ENCODE data around the gene MYO5B. TPM values are rescaled to one million over a fixed set of nuclear protein-coding genes. Genes with fewer than 3 reads are reported as not detected.
"Not testable (repeated sequence)": the region's sequence is repeated elsewhere in the genome, so short reads cannot be mapped to it uniquely, and the experiment has no call there.

Gene MYO5B
- polyA plus RNA-seq, 4 donors, result 23.8 to 28.4 (median 27.0) TPM

DNA sequence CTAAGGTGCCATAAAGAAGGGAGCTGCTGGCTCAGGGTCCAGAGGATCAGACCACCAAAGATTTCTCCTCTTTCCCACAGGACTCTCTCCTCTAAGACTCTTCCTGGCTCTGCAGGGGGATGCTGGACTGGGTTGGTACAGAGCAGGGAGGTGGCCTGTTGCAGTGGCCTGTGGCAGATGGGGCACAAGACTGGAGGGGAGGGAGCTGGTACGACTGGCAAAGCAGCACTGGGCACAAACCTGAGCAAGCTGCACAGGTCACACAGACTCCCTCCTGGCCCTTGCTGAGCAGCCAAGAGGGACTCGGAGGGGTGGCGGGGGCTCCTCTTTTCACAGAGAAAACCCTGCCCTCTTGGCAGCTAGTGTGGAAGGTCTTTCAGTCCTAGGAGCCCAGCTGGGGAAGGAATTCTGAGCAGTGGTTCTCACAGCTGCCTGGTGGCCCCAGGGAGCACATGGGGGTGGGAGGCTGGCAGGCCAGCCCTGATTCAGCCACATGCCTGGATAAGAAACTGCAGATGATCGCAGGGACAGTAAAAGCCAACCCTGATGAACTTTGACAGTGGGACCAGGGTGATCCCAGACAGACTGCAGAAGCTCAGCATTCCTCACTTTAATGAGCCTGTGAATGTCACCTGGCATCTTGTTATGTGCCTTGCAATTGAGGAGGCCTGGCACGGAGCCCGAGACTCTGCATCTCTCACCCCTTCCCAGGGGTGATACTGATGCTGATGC is 349.2 kb downstream of the MYO5B start:
- DNase-seq (ENCODE audit: low read depth in 4 of 4, low spot score in 2 of 4), result no peak

DNA sequence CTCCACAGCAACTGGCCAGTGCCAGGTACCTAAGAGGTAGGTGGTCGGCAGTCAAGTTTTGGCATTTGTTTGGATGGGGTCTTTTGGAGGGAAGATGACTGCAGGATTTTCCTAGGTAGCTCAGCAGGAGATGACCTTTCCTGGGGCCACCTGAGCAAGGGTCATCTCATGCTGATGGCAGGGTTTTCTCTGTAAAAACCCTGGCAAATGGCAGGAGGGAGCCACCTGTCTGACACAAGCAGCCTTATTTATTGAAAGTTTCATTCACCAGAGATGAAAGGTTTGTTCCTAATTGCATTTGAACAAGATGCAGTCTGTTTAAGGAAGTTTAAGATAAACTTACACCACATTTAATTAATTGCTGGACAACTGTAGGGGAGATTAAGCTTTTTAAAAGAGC is 350.0 kb downstream of the MYO5B start:
- DNase-seq (ENCODE audit: low read depth in 4 of 4, low spot score in 2 of 4), result no peak

DNA sequence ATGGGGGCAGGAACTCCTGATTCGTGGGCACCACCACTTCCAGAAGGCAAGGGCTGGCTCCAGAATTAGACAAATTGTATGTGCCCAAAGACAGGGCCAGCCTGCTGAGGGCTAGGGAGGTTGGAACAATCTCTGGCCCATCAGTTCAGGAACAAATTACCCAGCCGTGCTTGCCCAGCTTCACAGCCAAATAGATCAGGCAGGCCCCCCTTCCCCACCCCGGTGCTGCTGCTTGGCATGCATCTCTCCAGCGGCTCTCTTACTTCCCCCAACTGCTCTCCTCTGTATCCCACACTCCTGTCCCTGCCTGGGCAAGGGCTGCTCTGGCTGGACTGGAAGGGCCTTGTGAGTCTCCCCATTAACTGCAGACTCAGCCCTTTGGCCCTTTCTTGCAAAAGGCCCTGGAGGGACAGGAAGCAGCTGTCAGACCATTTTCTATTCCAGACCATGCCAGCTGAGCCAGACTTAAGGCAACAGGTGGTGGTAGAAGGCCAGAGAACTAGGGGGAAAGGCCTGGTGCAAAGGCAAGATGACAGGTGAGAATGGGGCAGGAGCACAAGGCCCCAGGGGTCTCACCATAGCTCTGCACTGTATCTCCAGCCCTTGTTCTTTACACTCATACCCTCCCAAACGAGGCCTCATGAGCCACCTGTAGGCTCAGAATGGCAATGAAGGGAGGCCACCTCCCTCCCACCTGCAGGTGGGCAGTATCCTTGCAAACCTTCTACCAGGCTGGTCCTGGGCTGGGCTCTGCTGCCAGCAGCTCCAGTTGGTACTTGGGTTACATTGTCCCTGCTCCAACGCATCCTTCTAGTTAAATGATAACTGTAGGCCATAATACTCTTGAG is 350.9 kb downstream of the MYO5B start:
- DNase-seq (ENCODE audit: low read depth in 4 of 4, low spot score in 2 of 4), result no peak

DNA sequence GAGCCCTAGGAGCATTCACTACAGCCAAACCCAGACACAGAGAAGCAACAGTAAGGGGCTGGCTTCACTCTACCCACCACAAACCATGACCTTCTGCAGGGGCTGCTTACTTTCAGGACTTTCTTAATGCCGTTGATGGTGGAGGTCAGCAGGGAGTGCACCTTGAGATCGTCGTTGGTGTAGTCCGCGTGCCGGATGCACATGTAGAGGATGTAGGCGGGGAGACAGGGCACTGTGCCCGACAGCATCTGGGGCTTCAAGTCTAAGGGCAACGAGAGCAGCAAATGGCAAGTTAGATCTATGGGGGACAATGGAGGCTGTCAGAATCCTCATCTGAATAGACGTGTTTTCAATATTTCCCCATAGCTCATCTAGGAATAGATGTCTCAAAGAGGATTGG is 351.8 kb downstream of the MYO5B start:
- DNase-seq (ENCODE audit: low read depth in 4 of 4, low spot score in 2 of 4), result no peak

- DNase-seq (ENCODE audit: low read depth in 4 of 4, low spot score in 2 of 4), result no peak
These were observed 352.3 kb downstream of the MYO5B start for GRCh38 chr18:49842656-49843055.

DNA sequence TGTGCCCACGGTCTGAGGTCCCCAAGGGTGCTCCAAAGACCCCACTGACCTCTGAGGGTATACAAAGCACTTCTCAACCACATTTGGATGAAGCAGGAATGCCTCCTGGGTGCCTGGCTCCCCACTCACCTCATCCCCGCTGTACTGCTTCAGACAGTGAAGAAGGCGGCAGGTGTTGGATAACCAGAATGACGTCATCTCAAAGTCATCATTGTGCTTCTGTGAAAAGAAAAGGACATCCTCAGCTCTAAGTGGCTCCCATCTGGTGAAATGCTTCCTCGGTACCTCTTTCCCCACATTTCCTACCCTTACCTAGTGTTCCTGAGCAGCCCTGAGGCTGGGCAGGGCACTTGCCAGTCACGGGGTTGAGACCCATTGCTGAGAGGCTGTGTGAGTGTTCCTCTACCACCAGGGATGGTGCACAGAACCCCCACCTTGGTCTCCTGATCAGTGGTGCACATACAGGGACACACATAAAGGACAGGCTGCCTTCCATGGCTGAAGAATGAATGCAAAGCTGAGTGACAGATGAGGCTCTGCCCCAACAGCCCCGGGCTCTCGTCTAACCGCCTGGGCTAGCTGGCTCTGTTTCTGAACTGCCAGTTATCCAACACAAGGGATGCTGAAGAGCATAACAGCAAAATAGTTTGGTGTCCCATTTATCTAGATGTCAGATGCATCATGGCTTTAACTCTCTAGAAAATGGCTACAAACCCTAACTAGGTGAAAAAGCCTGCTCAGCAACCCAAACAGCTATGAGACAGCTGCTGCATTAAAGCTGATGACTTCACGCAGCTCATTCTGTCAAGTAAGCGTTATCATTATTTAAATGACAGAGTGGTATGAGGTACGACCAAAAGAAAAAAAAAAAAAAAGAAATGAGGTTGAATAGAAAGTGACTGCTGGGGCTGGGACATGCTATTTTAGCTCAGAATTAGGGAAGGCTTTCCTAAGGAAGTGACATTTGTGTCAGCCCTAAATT is 353.4 kb downstream of the MYO5B start:
- no peak for DNase-seq (ENCODE audit: low read depth in 4 of 4, low spot score in 2 of 4)

DNA sequence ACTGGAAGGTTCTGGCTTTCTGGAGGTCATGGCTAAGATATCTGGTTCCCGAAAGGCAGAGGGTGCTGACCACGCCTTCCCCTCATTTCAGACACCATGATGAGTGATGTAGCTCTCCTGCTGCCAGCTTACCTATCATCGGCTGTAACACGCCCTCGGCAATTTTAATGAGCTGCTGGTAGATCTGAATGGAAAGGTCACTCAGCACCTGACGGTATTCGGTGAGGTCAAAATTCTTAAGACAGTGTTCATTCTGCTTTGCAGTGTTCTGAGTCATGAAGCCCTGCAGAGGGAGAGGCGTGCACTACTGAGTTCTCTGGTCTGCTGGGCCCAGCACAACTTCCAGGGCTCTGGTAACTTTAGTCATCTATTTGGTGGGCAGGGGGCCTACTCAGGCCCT is 355.9 kb downstream of the MYO5B start:
- DNase-seq (ENCODE audit: low read depth in 4 of 4, low spot score in 2 of 4), result no peak

DNA sequence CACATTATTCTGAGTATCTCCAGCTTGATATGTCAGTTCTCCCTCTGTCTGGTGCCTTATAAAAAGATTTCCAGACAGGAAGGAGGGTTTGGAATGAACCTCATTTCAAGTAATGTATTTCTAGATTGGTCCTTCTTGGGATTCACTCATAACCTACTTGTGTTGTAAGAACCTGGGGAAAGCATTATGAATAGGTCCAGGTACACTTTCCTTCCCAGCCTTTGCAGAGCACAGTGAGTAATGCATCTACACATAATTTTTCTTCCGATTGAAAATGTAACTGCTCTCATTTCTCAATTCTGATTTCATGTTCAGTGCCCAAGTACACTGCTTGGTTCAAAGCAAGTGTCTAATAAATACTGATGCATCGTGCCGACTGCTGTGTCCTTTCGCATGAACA is 356.6 kb downstream of the MYO5B start:
- no peak for DNase-seq (ENCODE audit: low read depth in 4 of 4, low spot score in 2 of 4)

DNA sequence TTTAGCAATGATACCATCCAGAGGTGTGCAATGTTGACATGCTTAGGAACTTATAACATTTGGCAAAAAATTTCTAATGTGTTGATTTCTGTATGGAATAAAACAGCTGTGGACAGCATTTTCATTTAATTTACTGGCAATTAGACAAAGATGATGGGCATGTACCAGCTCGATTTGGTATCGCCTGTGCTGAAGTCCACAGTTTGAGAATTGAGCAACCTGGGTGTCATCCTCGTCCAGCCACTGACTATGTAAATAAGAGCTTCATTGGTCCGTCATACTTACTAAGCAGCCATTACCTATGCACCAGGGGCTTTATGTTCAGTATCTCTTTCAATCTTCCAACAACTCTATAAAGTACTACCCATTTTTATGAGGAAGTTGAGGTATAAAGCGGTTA is 357.1 kb downstream of the MYO5B start:
- no peak for DNase-seq (ENCODE audit: low read depth in 4 of 4, low spot score in 2 of 4)

DNA sequence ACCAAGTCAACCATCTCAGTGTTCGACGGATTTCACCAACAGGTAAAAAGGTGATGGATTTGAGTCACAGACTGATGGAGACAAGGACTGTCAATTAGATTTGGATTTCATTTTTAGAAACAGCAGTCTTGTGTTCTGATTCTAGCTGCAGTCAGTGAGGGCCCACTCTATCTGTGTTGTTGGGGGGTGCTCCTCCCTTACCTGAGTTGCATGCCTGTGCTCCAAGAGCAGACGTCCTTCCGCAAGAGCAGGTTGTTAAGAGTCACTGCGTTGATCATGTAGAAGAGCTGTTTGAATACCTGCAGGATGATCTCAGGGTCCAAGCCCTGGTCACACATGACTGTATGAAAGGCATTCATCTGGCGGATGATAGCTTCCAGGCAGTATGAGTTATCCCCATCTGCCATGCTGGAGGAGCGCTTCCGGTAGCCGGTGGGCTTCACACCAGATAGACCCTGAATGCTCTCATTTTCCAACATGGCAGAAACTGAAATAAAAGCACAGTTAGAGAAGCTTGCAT is 357.6 kb downstream of the MYO5B start:
- not testable (repeated sequence) for DNase-seq (ENCODE audit: low read depth in 4 of 4, low spot score in 2 of 4)

DNA sequence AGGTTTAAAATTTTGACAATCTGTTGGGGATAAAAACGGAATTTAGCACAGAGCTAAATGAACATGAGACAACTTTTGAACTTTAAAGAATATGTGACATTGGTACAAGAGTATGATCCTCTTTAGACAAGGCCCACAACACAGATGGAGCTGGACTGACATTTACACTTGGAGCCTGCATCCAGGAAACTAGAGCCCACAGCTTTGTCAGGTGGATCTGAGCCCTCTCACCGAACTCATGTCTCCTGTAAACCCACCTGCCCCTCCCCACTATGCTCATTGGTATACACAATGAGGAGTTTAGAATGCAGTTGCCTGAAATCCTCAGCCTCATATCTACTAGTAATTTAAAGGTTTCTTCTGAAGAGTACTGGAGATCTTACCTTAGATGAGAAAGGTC is 359.5 kb downstream of the MYO5B start:
- DNase-seq (ENCODE audit: low read depth in 4 of 4, low spot score in 2 of 4), result no peak

DNA sequence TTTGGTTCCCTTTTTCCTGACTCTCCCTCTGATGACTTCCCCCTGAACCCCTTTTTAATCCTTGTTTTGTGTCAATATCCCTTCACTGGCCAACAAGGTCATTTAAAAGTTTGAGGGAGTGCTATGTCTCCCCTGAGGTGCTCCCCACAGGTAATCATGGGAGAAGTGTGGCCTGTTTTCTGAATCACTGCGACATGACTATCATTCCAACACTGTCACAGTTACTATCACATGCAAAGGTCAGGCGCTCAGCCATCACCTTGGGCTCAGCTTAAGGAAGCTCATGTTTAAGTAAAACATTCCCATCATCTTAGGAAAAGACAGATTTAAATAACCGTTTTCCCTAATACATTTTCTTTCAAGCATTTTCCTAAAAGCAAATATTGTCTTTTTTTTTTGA is 360.7 kb downstream of the MYO5B start:
- no peak for DNase-seq (ENCODE audit: low read depth in 4 of 4, low spot score in 2 of 4)

GRCh38 chr18:49833814-49834213 is 361.1 kb downstream of the MYO5B start:
- DNase-seq (ENCODE audit: low read depth in 4 of 4, low spot score in 2 of 4), result no peak

DNA sequence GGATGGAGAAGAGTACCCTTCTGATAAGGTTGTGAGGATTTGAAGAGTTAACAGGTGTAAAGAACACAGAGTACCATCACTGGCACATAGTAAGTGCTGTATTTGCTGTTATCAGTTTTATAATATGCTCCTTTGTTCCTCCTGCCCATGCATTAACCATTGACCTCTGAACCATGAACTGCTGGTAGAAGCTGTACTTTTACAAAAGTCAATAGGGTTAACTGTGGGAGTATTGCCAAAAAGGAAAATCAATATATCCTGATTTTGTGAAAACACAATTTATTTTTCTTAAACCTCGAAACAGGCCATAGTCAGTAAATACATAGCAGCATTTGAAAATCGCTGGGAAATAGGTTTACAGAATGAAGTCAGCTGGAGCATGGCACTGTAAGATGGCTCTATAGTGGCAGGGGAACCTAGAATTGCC is 362.7 kb downstream of the MYO5B start:
- no peak for DNase-seq (ENCODE audit: low read depth in 4 of 4, low spot score in 2 of 4)

GRCh38 chr18:49827996-49828395 is 367.0 kb downstream of the MYO5B start:
- DNase-seq (ENCODE audit: low read depth in 4 of 4, low spot score in 2 of 4), result no peak

GRCh38 chr18:49819823-49820671 is 374.9 kb downstream of the MYO5B start:
- no peak for DNase-seq (ENCODE audit: low read depth in 4 of 4, low spot score in 2 of 4)

- no peak for DNase-seq (ENCODE audit: low read depth in 4 of 4, low spot score in 2 of 4)
These were observed 375.8 kb downstream of the MYO5B start for GRCh38 chr18:49819071-49819662.

- no peak for DNase-seq (ENCODE audit: low read depth in 4 of 4, low spot score in 2 of 4)
These were observed 377.0 kb downstream of the MYO5B start for GRCh38 chr18:49817947-49818346.

- DNase-seq (ENCODE audit: low read depth in 4 of 4, low spot score in 2 of 4), result no peak
These were observed 379.0 kb downstream of the MYO5B start for GRCh38 chr18:49815927-49816326.

Data from left renal cortex interstitium (tissue), 4 donors.